ENCODE measurements around the gene DGKH. TPM values are rescaled to one million over a fixed set of nuclear protein-coding genes. Genes with fewer than 3 reads are reported as not detected.

DGKH gene
- total RNA-seq, 1 donor from 2014 or later, result 12.1 TPM

DNA sequence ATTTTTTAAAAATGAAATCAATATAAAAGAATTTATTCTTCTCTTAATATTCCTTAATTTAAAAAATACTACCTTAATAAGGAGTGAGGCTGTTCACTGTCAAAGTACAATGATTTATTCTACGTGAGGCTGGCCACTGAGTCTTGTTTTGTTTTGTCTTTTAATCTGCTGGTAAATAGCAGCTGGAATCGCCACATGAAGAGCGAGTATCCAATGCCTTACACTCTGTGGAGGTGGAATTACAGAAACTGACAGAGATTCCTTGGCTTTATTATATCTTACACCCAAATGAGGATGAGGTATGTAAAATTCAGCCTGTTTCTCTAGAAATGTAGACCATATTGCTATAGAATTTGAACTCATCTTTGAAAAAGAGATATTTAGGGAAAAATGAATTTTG, 170.6 kb downstream of the DGKH start:
- Histone ChIP-seq H2AFZ (replicated peaks) (no peak overlapping the region), H3F3A (ENCODE audit: low read depth) (no peaks in the 10 kb centered on the region), H3K79me2 (ENCODE audit: low read depth) (no peaks in the 10 kb centered on the region), H3K4me3 (no peak overlapping the region), H3K9me3 (ENCODE audit: low read depth) (no peaks in the 10 kb centered on the region), H3K36me3 (no peaks in the 10 kb centered on the region), H3K27me3 (no peaks in the 10 kb centered on the region), H3K9ac (no peak overlapping the region), H3K27ac (no peak overlapping the region), H3K4me2 (no peak overlapping the region), H3K4me1 (peaks cover 6% of the 10 kb centered on the region), H4K20me1 (ENCODE audit: low read depth) (no peaks in the 10 kb centered on the region)
- Mint-ChIP-seq H3K4me1 (peaks cover 8% of the 10 kb centered on the region), H3K27me3 (ENCODE audit: insufficient read depth, low read depth) (no peaks in the 10 kb centered on the region), H3K36me3 (no peaks in the 10 kb centered on the region), H3K4me3 (no peak overlapping the region), H3K9me3 (no peaks in the 10 kb centered on the region), H3K27ac (no peak overlapping the region)
- DNase-seq (ENCODE audit: low spot score), result no peak
- no peak for TF ChIP-seq EZH2phosphoT487 (IDR thresholded peaks at IDR 0.05)

DNA sequence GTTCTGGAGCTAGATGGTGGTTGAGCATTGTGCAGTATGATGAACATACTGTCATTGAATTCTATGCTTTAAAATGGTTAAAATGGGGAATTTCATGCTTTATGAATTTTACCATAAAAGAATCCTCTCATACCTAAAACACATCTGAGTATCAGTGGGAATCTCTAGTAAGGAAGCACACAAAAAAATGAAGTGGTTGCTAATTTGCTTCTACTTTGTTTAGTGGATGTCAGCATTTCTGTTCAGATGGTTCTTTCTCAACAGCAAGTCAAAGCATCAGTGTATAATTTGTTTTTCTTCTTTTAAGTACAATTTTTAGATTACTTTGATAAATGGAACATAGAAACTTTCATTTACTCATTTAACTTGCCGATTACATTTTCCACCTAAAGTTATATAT, 171.4 kb downstream of the DGKH start:
- Mint-ChIP-seq H3K36me3 (no peaks in the 10 kb centered on the region), H3K9me3 (no peaks in the 10 kb centered on the region), H3K27me3 (ENCODE audit: insufficient read depth, low read depth) (no peaks in the 10 kb centered on the region), H3K4me1 (peaks cover 8% of the 10 kb centered on the region), H3K27ac (no peak overlapping the region), H3K4me3 (no peak overlapping the region)
- Histone ChIP-seq H3K79me2 (ENCODE audit: low read depth) (no peaks in the 10 kb centered on the region), H3K4me2 (no peak overlapping the region), H3K27ac (no peak overlapping the region), H3K27me3 (no peaks in the 10 kb centered on the region), H3K36me3 (no peaks in the 10 kb centered on the region), H3K9me3 (ENCODE audit: low read depth) (no peaks in the 10 kb centered on the region), H4K20me1 (ENCODE audit: low read depth) (no peaks in the 10 kb centered on the region), H3K4me1 (peaks cover 6% of the 10 kb centered on the region), H3F3A (ENCODE audit: low read depth) (no peaks in the 10 kb centered on the region), H3K9ac (no peak overlapping the region), H3K4me3 (no peak overlapping the region), H2AFZ (replicated peaks) (no peak overlapping the region)
- no peak for TF ChIP-seq EZH2phosphoT487 (IDR thresholded peaks at IDR 0.05)
- no peak for TF ChIP-seq EZH2 (IDR thresholded peaks at IDR 0.05)
- TF ChIP-seq, protein P1, sequence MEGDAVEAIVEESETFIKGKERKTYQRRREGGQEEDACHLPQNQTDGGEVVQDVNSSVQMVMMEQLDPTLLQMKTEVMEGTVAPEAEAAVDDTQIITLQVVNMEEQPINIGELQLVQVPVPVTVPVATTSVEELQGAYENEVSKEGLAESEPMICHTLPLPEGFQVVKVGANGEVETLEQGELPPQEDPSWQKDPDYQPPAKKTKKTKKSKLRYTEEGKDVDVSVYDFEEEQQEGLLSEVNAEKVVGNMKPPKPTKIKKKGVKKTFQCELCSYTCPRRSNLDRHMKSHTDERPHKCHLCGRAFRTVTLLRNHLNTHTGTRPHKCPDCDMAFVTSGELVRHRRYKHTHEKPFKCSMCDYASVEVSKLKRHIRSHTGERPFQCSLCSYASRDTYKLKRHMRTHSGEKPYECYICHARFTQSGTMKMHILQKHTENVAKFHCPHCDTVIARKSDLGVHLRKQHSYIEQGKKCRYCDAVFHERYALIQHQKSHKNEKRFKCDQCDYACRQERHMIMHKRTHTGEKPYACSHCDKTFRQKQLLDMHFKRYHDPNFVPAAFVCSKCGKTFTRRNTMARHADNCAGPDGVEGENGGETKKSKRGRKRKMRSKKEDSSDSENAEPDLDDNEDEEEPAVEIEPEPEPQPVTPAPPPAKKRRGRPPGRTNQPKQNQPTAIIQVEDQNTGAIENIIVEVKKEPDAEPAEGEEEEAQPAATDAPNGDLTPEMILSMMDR (IDR thresholded peaks at IDR 0.05), result no peak
- no peak for DNase-seq (ENCODE audit: low spot score)

DNA sequence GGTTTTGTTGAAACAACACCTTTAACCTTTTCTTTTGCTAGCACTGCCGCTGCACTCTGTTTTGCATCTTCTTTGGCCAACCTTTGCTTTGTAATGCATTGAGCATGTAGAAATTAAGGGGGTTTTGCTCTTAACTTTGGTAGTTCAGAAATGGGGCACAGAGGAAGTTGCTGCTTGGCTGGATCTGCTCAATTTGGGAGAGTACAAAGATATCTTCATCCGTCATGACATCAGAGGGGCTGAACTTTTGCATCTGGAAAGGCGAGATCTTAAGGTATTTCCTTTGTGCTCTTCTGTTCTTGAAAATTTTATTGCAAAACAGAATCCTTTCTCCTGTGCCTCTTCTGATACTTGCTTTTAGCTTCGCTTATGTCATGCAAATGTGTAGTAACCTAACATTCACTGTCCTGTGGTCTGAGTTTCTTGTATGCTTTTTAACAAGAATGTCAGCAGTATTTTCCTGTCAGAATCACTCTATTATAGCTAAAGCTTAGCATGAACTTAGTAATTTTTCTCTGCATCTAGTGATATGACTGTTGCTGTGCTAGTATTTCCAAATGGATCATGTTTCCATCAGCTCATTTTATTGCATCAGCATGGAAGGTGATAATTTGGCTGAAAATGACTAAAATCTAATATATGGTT, 172.8 kb downstream of the DGKH start:
- H3K27ac ChIP-seq, result no peak overlapping the region
- no peak overlapping the region for H3K4me2 ChIP-seq
- no peak overlapping the region for H3K4me3 ChIP-seq
- Mint-ChIP-seq H3K9me3 (no peaks in the 10 kb centered on the region), H3K27ac (no peak overlapping the region), H3K36me3 (peaks cover 9% of the 10 kb centered on the region), H3K4me3 (no peak overlapping the region), H3K4me1 (peaks cover under 1% of the 10 kb centered on the region), H3K27me3 (ENCODE audit: insufficient read depth, low read depth) (no peaks in the 10 kb centered on the region)
- H3K36me3 ChIP-seq, result no peaks in the 10 kb centered on the region
- no peaks in the 10 kb centered on the region for H3K79me2 ChIP-seq (ENCODE audit: low read depth)
- no peak overlapping the region for H3K9ac ChIP-seq
- H3K4me1 ChIP-seq, result no peaks in the 10 kb centered on the region
- DNase-seq (ENCODE audit: low spot score), result no peak
- TF ChIP-seq EZH2 (IDR thresholded peaks at IDR 0.05), result no peak
- TF ChIP-seq, protein P1 (IDR thresholded peaks at IDR 0.05), result no peak
- TF ChIP-seq EZH2phosphoT487 (IDR thresholded peaks at IDR 0.05), result no peak
- no peaks in the 10 kb centered on the region for H3K9me3 ChIP-seq (ENCODE audit: low read depth)
- no peaks in the 10 kb centered on the region for H3F3A ChIP-seq (ENCODE audit: low read depth)
- no peaks in the 10 kb centered on the region for H4K20me1 ChIP-seq (ENCODE audit: low read depth)
- H2AFZ ChIP-seq (replicated peaks), result no peak overlapping the region
- no peaks in the 10 kb centered on the region for H3K27me3 ChIP-seq

DNA sequence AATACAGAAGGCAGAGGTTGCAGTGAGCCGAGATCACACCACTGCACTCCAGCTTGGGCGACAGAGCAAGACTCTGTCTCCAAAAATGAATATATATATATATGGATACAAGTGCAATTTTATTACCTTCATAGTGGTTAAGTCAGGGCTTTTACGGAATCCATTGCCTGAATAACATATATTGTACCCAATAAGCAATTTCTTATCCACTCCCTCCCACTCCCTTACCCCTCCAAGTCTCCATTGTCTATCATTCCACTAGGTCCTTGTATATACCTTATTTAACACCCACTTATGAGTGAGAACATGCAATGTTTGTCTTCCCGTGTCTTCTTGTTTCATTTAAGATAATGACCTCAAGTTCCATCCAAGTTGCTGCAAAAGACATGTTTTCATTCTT, 175.2 kb downstream of the DGKH start:
- Mint-ChIP-seq H3K4me3 (no peak overlapping the region), H3K27ac (no peak overlapping the region), H3K9me3 (no peaks in the 10 kb centered on the region), H3K27me3 (ENCODE audit: insufficient read depth, low read depth) (no peaks in the 10 kb centered on the region), H3K4me1 (no peaks in the 10 kb centered on the region), H3K36me3 (peaks cover 9% of the 10 kb centered on the region)
- TF ChIP-seq, protein P1 (IDR thresholded peaks at IDR 0.05), result no peak
- TF ChIP-seq EZH2 (IDR thresholded peaks at IDR 0.05) (no peak), EZH2phosphoT487 (IDR thresholded peaks at IDR 0.05) (no peak)
- H4K20me1 ChIP-seq (ENCODE audit: low read depth), result no peaks in the 10 kb centered on the region
- no peak overlapping the region for H2AFZ ChIP-seq (replicated peaks)
- H3K27me3 ChIP-seq, result no peaks in the 10 kb centered on the region
- no peak for DNase-seq (ENCODE audit: low spot score)
- no peak overlapping the region for H3K27ac ChIP-seq
- no peak overlapping the region for H3K9ac ChIP-seq
- no peaks in the 10 kb centered on the region for H3K9me3 ChIP-seq (ENCODE audit: low read depth)
- H3K79me2 ChIP-seq (ENCODE audit: low read depth), result no peaks in the 10 kb centered on the region
- H3F3A ChIP-seq (ENCODE audit: low read depth), result no peaks in the 10 kb centered on the region
- peaks cover under 1% of the 10 kb centered on the region for H3K36me3 ChIP-seq
- no peak overlapping the region for H3K4me2 ChIP-seq
- no peak overlapping the region for H3K4me3 ChIP-seq
- H3K4me1 ChIP-seq, result no peaks in the 10 kb centered on the region
